ENCODE results near the gene TAX1BP3. TPM values are rescaled to one million over a fixed set of nuclear protein-coding genes. Genes with fewer than 3 reads are reported as not detected.

TAX1BP3 gene
- total RNA-seq, 2 donors from 2014 or later: 212 to 227 TPM

DNA sequence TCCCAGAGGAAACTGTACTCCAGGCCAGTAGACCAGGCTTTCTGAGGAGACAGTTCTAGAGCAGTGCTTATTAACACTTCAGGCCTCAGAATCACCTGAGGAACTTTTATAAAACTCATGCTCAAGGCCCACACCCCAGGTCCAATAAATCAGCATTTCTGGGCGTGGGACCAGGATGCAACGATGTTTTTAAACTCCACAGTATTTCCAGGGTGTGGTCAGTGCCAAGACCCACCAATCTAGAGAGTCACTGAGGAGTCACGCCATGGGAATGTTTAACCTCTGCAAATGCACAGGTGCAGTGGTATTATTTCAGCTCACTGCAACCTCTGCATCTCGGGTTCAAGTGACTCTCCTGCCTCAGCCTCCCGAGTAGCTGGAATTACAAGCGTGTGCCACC, 55.3 kb downstream of the TAX1BP3 start:
- Histone ChIP-seq H3K36me3 (peaks cover 86% of the 10 kb centered on the region), H3K9me3 (no peaks in the 10 kb centered on the region), H3K4me1 (no peaks in the 10 kb centered on the region), H3K27ac (no peak overlapping the region), H3K27me3 (no peaks in the 10 kb centered on the region), H3K4me3 (no peak overlapping the region)
- no peak for DNase-seq (ENCODE audit: low spot score)
- no peak for TF ChIP-seq CTCF (IDR thresholded peaks at IDR 0.05)

Other genes starting within 250 kb of the TAX1BP3 start
- gene OR1E2, start 234.7 kb downstream of the TAX1BP3 start, total RNA-seq: not detected
- 1 to 10 TPM in 1 of 2 donors, under 1 TPM in 1; 0.82 to 1.8 TPM for gene SPATA22, start 196.8 kb downstream of the TAX1BP3 start, total RNA-seq
- gene ASPA, start 192.6 kb downstream of the TAX1BP3 start, total RNA-seq: 1 to 10 TPM in 1 of 2 donors, under 1 TPM in 1; 0.33 to 1.0 TPM
- 1 to 10 TPM in 1 of 2 donors, under 1 TPM in 1; 0.51 to 2.8 TPM for gene TRPV3, start 110.8 kb downstream of the TAX1BP3 start, total RNA-seq
- 1 to 10 TPM; 1.8 to 3.2 TPM for gene TRPV1, start 59.2 kb downstream of the TAX1BP3 start, total RNA-seq
- gene SHPK, start 32.3 kb downstream of the TAX1BP3 start, total RNA-seq: 1 to 10 TPM; 3.3 to 4.2 TPM
- 10 to 100 TPM; 17.6 to 19.1 TPM for gene CTNS, start 31.8 kb downstream of the TAX1BP3 start, total RNA-seq
- 10 to 100 TPM; 19.1 to 22.2 TPM for gene EMC6, start 234 bp upstream of the TAX1BP3 start, total RNA-seq
- gene P2RX5, start 27.6 kb upstream of the TAX1BP3 start, total RNA-seq: 1 to 10 TPM; 5.4 to 8.1 TPM
- gene HASPIN, start 55.3 kb upstream of the TAX1BP3 start, total RNA-seq: not detected
- gene ITGAE, start 132.6 kb upstream of the TAX1BP3 start, total RNA-seq: 10 to 100 TPM; 23.4 to 26.1 TPM
- gene NCBP3, start 177.7 kb upstream of the TAX1BP3 start, total RNA-seq: 10 to 100 TPM; 15.2 to 21.4 TPM
- gene CAMKK1, start 224.5 kb upstream of the TAX1BP3 start, total RNA-seq: 1 to 10 TPM; 3.0 to 3.2 TPM
- 1 to 10 TPM in 1 of 2 donors, under 1 TPM in 1; 0.85 to 2.8 TPM for gene P2RX1, start 247.9 kb upstream of the TAX1BP3 start, total RNA-seq